ENCODE measurements around the gene SHQ1. TPM values are rescaled to one million over a fixed set of nuclear protein-coding genes. Genes with fewer than 3 reads are reported as not detected.

Gene SHQ1
- total RNA-seq, 2 donors from 2014 or later: 10.9 to 25.0 TPM

DNA sequence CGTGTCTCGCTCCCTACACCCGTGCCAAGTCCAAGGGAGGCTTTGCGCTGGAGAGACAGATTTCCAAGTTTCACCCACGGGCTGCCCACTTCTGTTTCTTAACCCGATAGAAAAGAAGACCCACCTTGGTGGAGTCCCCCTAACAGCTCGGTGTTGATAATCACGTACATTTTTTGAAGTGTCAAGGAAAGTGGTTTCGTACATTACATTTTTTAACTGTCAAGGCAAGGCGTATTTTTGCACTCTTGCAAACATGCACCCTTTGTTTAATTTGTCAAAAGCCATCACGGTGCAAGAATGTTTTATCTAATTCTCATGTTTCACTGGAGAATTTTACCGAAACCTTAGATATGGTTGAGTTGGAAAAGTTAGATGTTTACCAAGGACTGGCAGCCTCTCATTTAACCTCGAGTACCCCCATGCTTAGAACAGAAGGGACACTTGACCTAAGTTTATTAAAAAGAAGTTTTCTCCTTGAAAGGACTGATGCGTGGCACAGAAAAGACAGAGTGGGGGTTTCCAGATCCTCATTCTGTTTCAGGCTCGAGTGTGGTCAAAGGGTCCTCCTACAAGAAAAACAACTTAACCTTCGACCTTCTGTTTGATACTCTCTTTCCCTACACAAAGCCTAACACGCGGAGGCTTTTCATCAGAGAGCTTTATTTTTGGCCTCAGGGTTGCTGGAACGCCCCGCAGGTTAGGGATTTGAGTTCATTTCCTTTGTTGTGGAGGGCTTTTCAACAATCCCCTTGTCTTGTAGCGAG lies 40.5 kb upstream of the SHQ1 start:
- Histone ChIP-seq H3K36me3 (no peaks in the 10 kb centered on the region), H3K27ac (no peak overlapping the region), H3K9me3 (no peaks in the 10 kb centered on the region), H3K9ac (ENCODE audit: low read depth in 2 of 2, low read length in 2 of 2) (peak overlapping the region; percentile 40 to 76), H3K4me3 (peak overlapping the region; percentile 22), H3K4me1 (no peaks in the 10 kb centered on the region), H3K27me3 (no peaks in the 10 kb centered on the region)
- no peak for TF ChIP-seq CTCF (IDR thresholded peaks at IDR 0.05)
- peak; percentile 38 for DNase-seq
- intact Hi-C loops (cut with DNase I): no loop called here

GRCh38 chr3:72887705-72888545 lies 39.7 kb upstream of the SHQ1 start, which contains the start of gene GXYLT2:
Gene GXYLT2, plus strand, starts transcription at chr3:72888046. Its CDS starts 188 bp downstream, at chr3:72888234.
- TF ChIP-seq CTCF (IDR thresholded peaks at IDR 0.05): no peak
- DNase-seq: peak; percentile 76
- Histone ChIP-seq H3K4me1 (no peaks in the 10 kb centered on the region), H3K9me3 (no peaks in the 10 kb centered on the region), H3K36me3 (no peaks in the 10 kb centered on the region), H3K4me3 (peak within 1 kb of the TSS; percentile 31), H3K27ac (peak within 1 kb of the TSS; percentile 11), H3K9ac (ENCODE audit: low read depth in 2 of 2, low read length in 2 of 2) (peak within 1 kb of the TSS; percentile 40 to 76), H3K27me3 (no peaks in the 10 kb centered on the region)
- intact Hi-C loops (cut with DNase I): no loop called here

GRCh38 chr3:72887343-72887704 lies 39.1 kb upstream of the SHQ1 start:
- peak overlapping the region in 1 of 2 donors; percentile 67 for H3K9ac ChIP-seq (ENCODE audit: low read depth in 2 of 2, low read length in 2 of 2)
- intact Hi-C loops (cut with DNase I): no loop called here
- no peak for TF ChIP-seq CTCF (IDR thresholded peaks at IDR 0.05)
- H3K4me3 ChIP-seq: peak overlapping the region; percentile 31
- H3K9me3 ChIP-seq: no peaks in the 10 kb centered on the region
- no peaks in the 10 kb centered on the region for H3K4me1 ChIP-seq
- no peaks in the 10 kb centered on the region for H3K36me3 ChIP-seq
- H3K27ac ChIP-seq: peak overlapping the region; percentile 11
- DNase-seq: peak; percentile 24
- no peaks in the 10 kb centered on the region for H3K27me3 ChIP-seq

DNA sequence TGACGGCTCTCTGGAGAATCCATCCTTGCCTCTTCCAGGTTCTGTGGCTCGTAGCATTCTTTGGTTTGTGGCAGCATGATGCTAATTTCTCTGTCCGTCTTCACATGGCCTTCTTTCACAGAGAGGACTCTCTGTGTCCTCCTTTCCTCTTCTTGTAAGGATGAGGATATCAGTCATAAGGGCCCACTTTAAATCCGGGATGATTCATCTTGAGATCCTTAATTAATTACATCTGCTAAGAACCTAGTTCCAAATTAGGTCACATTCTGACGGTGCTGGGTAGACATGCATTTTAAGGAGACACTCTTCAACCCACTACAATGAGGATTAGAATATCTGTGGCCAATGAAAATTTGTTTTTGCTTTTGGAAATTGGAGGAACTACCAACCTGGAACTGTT lies 23.9 kb upstream of the SHQ1 start:
- DNase-seq: no peak
- Histone ChIP-seq H3K9ac (ENCODE audit: low read depth in 2 of 2, low read length in 2 of 2) (no peak overlapping the region), H3K27ac (no peak overlapping the region), H3K4me1 (no peaks in the 10 kb centered on the region), H3K4me3 (no peak overlapping the region), H3K36me3 (no peaks in the 10 kb centered on the region), H3K27me3 (no peaks in the 10 kb centered on the region), H3K9me3 (no peaks in the 10 kb centered on the region)
- TF ChIP-seq CTCF (IDR thresholded peaks at IDR 0.05): no peak
- intact Hi-C loops (cut with DNase I): no loop called here

- no peak for DNase-seq
- no peak for TF ChIP-seq CTCF (IDR thresholded peaks at IDR 0.05)
- no peak overlapping the region for H3K4me3 ChIP-seq
- H3K27ac ChIP-seq: no peak overlapping the region
- no peaks in the 10 kb centered on the region for H3K9me3 ChIP-seq
- no peaks in the 10 kb centered on the region for H3K27me3 ChIP-seq
- H3K36me3 ChIP-seq: no peaks in the 10 kb centered on the region
- no peak overlapping the region for H3K9ac ChIP-seq (ENCODE audit: low read depth in 2 of 2, low read length in 2 of 2)
- intact Hi-C loops (cut with DNase I): no loop called here
- H3K4me1 ChIP-seq: no peaks in the 10 kb centered on the region
Measured at GRCh38 chr3:72862314-72863090, 14.3 kb upstream of the SHQ1 start.

Data from colonic mucosa (tissue), 4 donors.